Measurements from ENCODE around the gene RRN3.

DNA sequence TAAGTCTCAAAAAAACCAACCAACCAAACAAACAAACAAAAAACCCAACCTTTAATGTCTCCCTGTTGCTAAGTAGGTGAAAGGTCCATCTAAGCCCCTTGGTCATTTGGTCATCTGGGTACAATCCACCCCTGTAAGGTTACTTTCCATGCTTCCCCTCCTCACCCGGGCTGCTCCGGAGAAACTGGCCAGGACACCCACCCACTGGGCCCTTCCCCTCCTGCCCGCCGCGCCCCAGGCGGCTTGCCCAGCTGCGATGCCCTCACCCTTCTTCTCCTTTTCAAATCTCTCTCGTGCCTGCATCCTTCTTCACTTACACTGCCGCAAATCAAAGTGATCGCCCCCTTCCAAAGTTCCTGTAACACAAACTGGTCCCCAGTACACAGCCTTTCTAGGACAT, 40.2 kb downstream of the RRN3 start:
- TF ChIP-seq, protein P1, sequence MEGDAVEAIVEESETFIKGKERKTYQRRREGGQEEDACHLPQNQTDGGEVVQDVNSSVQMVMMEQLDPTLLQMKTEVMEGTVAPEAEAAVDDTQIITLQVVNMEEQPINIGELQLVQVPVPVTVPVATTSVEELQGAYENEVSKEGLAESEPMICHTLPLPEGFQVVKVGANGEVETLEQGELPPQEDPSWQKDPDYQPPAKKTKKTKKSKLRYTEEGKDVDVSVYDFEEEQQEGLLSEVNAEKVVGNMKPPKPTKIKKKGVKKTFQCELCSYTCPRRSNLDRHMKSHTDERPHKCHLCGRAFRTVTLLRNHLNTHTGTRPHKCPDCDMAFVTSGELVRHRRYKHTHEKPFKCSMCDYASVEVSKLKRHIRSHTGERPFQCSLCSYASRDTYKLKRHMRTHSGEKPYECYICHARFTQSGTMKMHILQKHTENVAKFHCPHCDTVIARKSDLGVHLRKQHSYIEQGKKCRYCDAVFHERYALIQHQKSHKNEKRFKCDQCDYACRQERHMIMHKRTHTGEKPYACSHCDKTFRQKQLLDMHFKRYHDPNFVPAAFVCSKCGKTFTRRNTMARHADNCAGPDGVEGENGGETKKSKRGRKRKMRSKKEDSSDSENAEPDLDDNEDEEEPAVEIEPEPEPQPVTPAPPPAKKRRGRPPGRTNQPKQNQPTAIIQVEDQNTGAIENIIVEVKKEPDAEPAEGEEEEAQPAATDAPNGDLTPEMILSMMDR (IDR thresholded peaks at IDR 0.05): no peak
- no peak for TF ChIP-seq POLR2A (IDR thresholded peaks at IDR 0.05)
